ENCODE results near the gene HMGXB4. TPM values are rescaled to one million over a fixed set of nuclear protein-coding genes. Genes with fewer than 3 reads are reported as not detected.

The HMGXB4 gene
- polyA plus RNA-seq, 1 experiment = 15.1 TPM

- H3K4me3 ChIP-seq (ENCODE audit: low read depth, low read length) = no peak overlapping the region
- no peak for DNase-seq (ENCODE audit: low read depth)
- ChIA-PET CTCF (no interaction called here), POLR2A (no interaction called here)
- TF ChIP-seq CTCF (IDR thresholded peaks at IDR 0.05; ENCODE audit: insufficient read depth, low read depth, low read length) = no peak
- no peaks in the 10 kb centered on the region for H3K27me3 ChIP-seq (ENCODE audit: control insufficient read depth, insufficient read depth, low read length)
- no peaks in the 10 kb centered on the region for H3K36me3 ChIP-seq (ENCODE audit: control insufficient read depth, insufficient read depth, low read length)
These were observed 44.3 kb upstream of the HMGXB4 start for GRCh38 chr22:35212996-35213395.

GRCh38 chr22:35214968-35215367 lies 42.3 kb upstream of the HMGXB4 start:
- Histone ChIP-seq H3K4me3 (ENCODE audit: low read depth, low read length) (no peak overlapping the region), H3K36me3 (ENCODE audit: control insufficient read depth, insufficient read depth, low read length) (no peaks in the 10 kb centered on the region), H3K27me3 (ENCODE audit: control insufficient read depth, insufficient read depth, low read length) (no peaks in the 10 kb centered on the region)
- ChIA-PET POLR2A (no interaction called here), CTCF (interaction anchor here (1.0 to 1.5 kb wide), 2 partner anchors 17 to 18 kb away, joined by 3 to 6 read pairs; no protein-coding TSS in a partner anchor)
- no peak for DNase-seq (ENCODE audit: low read depth)
- TF ChIP-seq CTCF (IDR thresholded peaks at IDR 0.05; ENCODE audit: insufficient read depth, low read depth, low read length) = no peak

GRCh38 chr22:35215993-35216392 lies 41.3 kb upstream of the HMGXB4 start:
- CTCF ChIA-PET = interaction anchor here (1.6 kb wide), 1 partner anchor 25 kb away, joined by 4 read pairs; no protein-coding TSS in a partner anchor

GRCh38 chr22:35217527-35217926 lies 39.8 kb upstream of the HMGXB4 start:
- Histone ChIP-seq H3K27me3 (ENCODE audit: control insufficient read depth, insufficient read depth, low read length) (no peaks in the 10 kb centered on the region), H3K36me3 (ENCODE audit: control insufficient read depth, insufficient read depth, low read length) (no peaks in the 10 kb centered on the region), H3K4me3 (ENCODE audit: low read depth, low read length) (no peak overlapping the region)
- no peak for TF ChIP-seq CTCF (IDR thresholded peaks at IDR 0.05; ENCODE audit: insufficient read depth, low read depth, low read length)
- ChIA-PET POLR2A (no interaction called here), CTCF (interaction anchor here (1.3 to 1.6 kb wide), 2 partner anchors 14 to 23 kb away, joined by 4 read pairs; no protein-coding TSS in a partner anchor)
- DNase-seq (ENCODE audit: low read depth) = no peak

More at GRCh38 chr22:35215993-35216392, 41.3 kb upstream of the HMGXB4 start:
- no peak for TF ChIP-seq CTCF (IDR thresholded peaks at IDR 0.05; ENCODE audit: insufficient read depth, low read depth, low read length)
- Histone ChIP-seq H3K27me3 (ENCODE audit: control insufficient read depth, insufficient read depth, low read length) (no peaks in the 10 kb centered on the region), H3K4me3 (ENCODE audit: low read depth, low read length) (no peak overlapping the region), H3K36me3 (ENCODE audit: control insufficient read depth, insufficient read depth, low read length) (no peaks in the 10 kb centered on the region)
- POLR2A ChIA-PET = no interaction called here
- no peak for DNase-seq (ENCODE audit: low read depth)

GRCh38 chr22:35218079-35218478 lies 39.2 kb upstream of the HMGXB4 start:
- H3K4me3 ChIP-seq (ENCODE audit: low read depth, low read length) = no peak overlapping the region
- TF ChIP-seq CTCF (IDR thresholded peaks at IDR 0.05; ENCODE audit: insufficient read depth, low read depth, low read length) = no peak
- CTCF ChIA-PET = interaction anchor here (0.5 to 1.3 kb wide), 3 partner anchors 13 to 62 kb away, joined by 3 to 4 read pairs (median 3); no protein-coding TSS in a partner anchor
- DNase-seq (ENCODE audit: low read depth) = no peak
- no peaks in the 10 kb centered on the region for H3K27me3 ChIP-seq (ENCODE audit: control insufficient read depth, insufficient read depth, low read length)
- POLR2A ChIA-PET = no interaction called here
- no peaks in the 10 kb centered on the region for H3K36me3 ChIP-seq (ENCODE audit: control insufficient read depth, insufficient read depth, low read length)
